Neural cell (in vitro differentiated cells): ENCODE data around the gene FGF21. TPM values are rescaled to one million over a fixed set of nuclear protein-coding genes. Genes with fewer than 3 reads are reported as not detected.

Experiments used
- H2AFZ ChIP-seq: fragments of 200-600, 300-800 bp; sonication (generic), shearing (Covaris generic); 2 replicates; pipeline ENCODE4 v1.6.0; 2014; ENCODE audit warnings: low read depth, mild to moderate bottlenecking, antibody characterized with exemption, low read length, moderate library complexity
- H3F3A ChIP-seq: fragments of 200-600 bp; shearing (Covaris generic); 2 replicates; pipeline ENCODE4 v1.6.1; 2016; ENCODE audit warnings: mild to moderate bottlenecking, moderate library complexity, mixed read lengths, antibody characterized with exemption, low read length; ENCODE audit not compliant: insufficient read depth, poor library complexity, severe bottlenecking
- H3K27ac ChIP-seq: fragments of 200-600, 300-800 bp; sonication (generic), shearing (Covaris generic); 2 replicates; pipeline ENCODE4 v1.5.1; 2014; ENCODE audit warnings: mild to moderate bottlenecking, low read length, moderate library complexity
- H3K27me3 ChIP-seq: fragments of 300-800, 200-600 bp; sonication (generic), shearing (Covaris generic); 2 replicates; pipeline ENCODE4 v1.6.0; 2014; ENCODE audit warnings: mild to moderate bottlenecking, low read depth, low read length, moderate library complexity; ENCODE audit not compliant: insufficient read depth
- H3K36me3 ChIP-seq: fragments of 300-800, 200-600 bp; sonication (generic), shearing (Covaris generic); 2 replicates; pipeline ENCODE4 v1.5.1; 2014; ENCODE audit warnings: mild to moderate bottlenecking, antibody characterized with exemption, low read length, moderate library complexity; ENCODE audit not compliant: insufficient read depth
- H3K4me2 ChIP-seq: fragments of 300-800, 200-600 bp; sonication (generic), shearing (Covaris generic); 2 replicates; pipeline ENCODE4 v1.6.0; 2014; ENCODE audit warnings: mild to moderate bottlenecking, low read length
- H3K4me3 ChIP-seq: fragments of 300-800, 200-600 bp; sonication (generic), shearing (Covaris generic); 2 replicates; pipeline ENCODE4 v1.5.1; 2014; ENCODE audit warnings: mild to moderate bottlenecking, low read length, moderate library complexity
- H3K79me2 ChIP-seq: fragments of 200-600 bp; shearing (Covaris generic); replicated peaks from 2 replicates; pipeline ENCODE4 v1.6.0; 2014; ENCODE audit warnings: mild to moderate bottlenecking, low read length, moderate library complexity; ENCODE audit not compliant: insufficient read depth
- H3K9ac ChIP-seq: fragments of 300-800, 200-600 bp; sonication (generic), shearing (Covaris generic); 2 replicates; pipeline ENCODE4 v1.6.1; 2016; ENCODE audit warnings: mild to moderate bottlenecking, low read length, mixed read lengths
- H3K9me2 ChIP-seq: fragments of 200-600 bp; shearing (Covaris generic); 2 replicates; pipeline ENCODE4 v1.6.1; 2016; ENCODE audit warnings: mild to moderate bottlenecking, low read length, mixed read lengths; ENCODE audit not compliant: insufficient read depth
- H3K9me3 ChIP-seq: fragments of 200-600, 300-800 bp; sonication (generic), shearing (Covaris generic); 2 replicates; pipeline ENCODE4 v1.6.1; 2016; ENCODE audit warnings: mild to moderate bottlenecking, mixed run types, low read length, moderate library complexity, mixed read lengths
- H4K20me1 ChIP-seq: fragments of 200-600 bp; shearing (Covaris generic); 2 replicates; pipeline ENCODE4 v1.6.1; 2016; ENCODE audit warnings: mild to moderate bottlenecking, mixed run types; ENCODE audit not compliant: insufficient read depth
- CTCF ChIP-seq: fragments of 450-650 bp; IDR thresholded peaks from 2 replicates; pipeline ENCODE4 v1.5.1; 2014; ENCODE audit warnings: antibody characterized with exemption, mild to moderate bottlenecking, moderate library complexity; ENCODE audit not compliant: poor library complexity, severe bottlenecking
- EP300 ChIP-seq: fragments of 450-650 bp; conservative IDR thresholded peaks from 2 replicates; pipeline ENCODE4 v1.6.1; 2014; ENCODE audit warnings: antibody characterized with exemption, mild to moderate bottlenecking, moderate library complexity; ENCODE audit not compliant: poor library complexity, severe bottlenecking
- EZH2 ChIP-seq: fragments of 200-600, 300-800 bp; shearing (Covaris generic), sonication (generic); IDR thresholded peaks from 2 replicates; pipeline ENCODE4 v1.6.1; 2014; ENCODE audit warnings: antibody characterized with exemption, low read length, borderline replicate concordance, mild to moderate bottlenecking; ENCODE audit not compliant: insufficient read depth, poor library complexity, severe bottlenecking
- MXI1 ChIP-seq: fragments of 450-650 bp; conservative IDR thresholded peaks from 2 replicates; pipeline ENCODE4 v1.6.1; 2014; ENCODE audit warnings: antibody characterized with exemption, mild to moderate bottlenecking; ENCODE audit not compliant: poor library complexity, severe bottlenecking
- POLR2AphosphoS5 ChIP-seq: IDR thresholded peaks from 2 replicates; pipeline ENCODE4 v1.6.1; 2012
- RAD21 ChIP-seq: fragments of 450-650 bp; conservative IDR thresholded peaks from 2 replicates; pipeline ENCODE4 v1.6.1; 2014; ENCODE audit warnings: antibody characterized with exemption, mild to moderate bottlenecking, moderate library complexity
- REST ChIP-seq: IDR thresholded peaks from 2 replicates; pipeline ENCODE4 v1.6.1; 2012; ENCODE audit warnings: borderline replicate concordance
- SMC3 ChIP-seq: fragments of 450-650 bp; conservative IDR thresholded peaks from 2 replicates; pipeline ENCODE4 v1.6.1; 2014; ENCODE audit warnings: antibody characterized with exemption, mild to moderate bottlenecking, moderate library complexity; ENCODE audit not compliant: poor library complexity
- TAF1 ChIP-seq: IDR thresholded peaks from 2 replicates; pipeline ENCODE4 v1.6.1; 2012; ENCODE audit warnings: low read depth
- polyA plus RNA-seq: library from polyadenylated mRNA; depleted of rRNA; stranded (reverse); fragments of >200 nt; gene quantifications from 2 replicates; pipeline ENCODE4 v1.2.3, GENCODE V29; 2014

The FGF21 gene
- polyA plus RNA-seq, 1 donor from 2014 or later, result not detected

- no peaks in the 10 kb centered on the region for H3K9me2 ChIP-seq
- H3K9me3 ChIP-seq, result no peaks in the 10 kb centered on the region
- TF ChIP-seq EP300, result no peak
- no peak for TF ChIP-seq RAD21
- no peak for TF ChIP-seq REST
- no peak for TF ChIP-seq CTCF
- TF ChIP-seq EZH2, result no peak
- TF ChIP-seq POLR2AphosphoS5, result no peak
- TF ChIP-seq SMC3, result no peak
- TF ChIP-seq MXI1, result no peak
- no peak for TF ChIP-seq TAF1
- no peaks in the 10 kb centered on the region for H4K20me1 ChIP-seq
- no peaks in the 10 kb centered on the region for H3K27me3 ChIP-seq
- H3K27ac ChIP-seq, result no peak overlapping the region
- H3K9ac ChIP-seq, result no peak overlapping the region
- H3K4me3 ChIP-seq, result no peak overlapping the region
- no peaks in the 10 kb centered on the region for H3K36me3 ChIP-seq
- no peaks in the 10 kb centered on the region for H3F3A ChIP-seq
- H3K79me2 ChIP-seq, result no peaks in the 10 kb centered on the region
- no peak overlapping the region for H3K4me2 ChIP-seq
- no peak overlapping the region for H2AFZ ChIP-seq
Observed at GRCh38 chr19:48726556-48726955, 28.8 kb upstream of the FGF21 start.

GRCh38 chr19:48728911-48729664 is 26.2 kb upstream of the FGF21 start:
- Histone ChIP-seq H3K9ac (no peak overlapping the region), H3K4me2 (no peak overlapping the region)

More at GRCh38 chr19:48728911-48729664, 26.2 kb upstream of the FGF21 start:
- Histone ChIP-seq H3K9me3 (no peaks in the 10 kb centered on the region), H3K27me3 (no peaks in the 10 kb centered on the region), H3F3A (no peaks in the 10 kb centered on the region), H3K4me3 (no peak overlapping the region), H4K20me1 (no peaks in the 10 kb centered on the region), H3K36me3 (no peaks in the 10 kb centered on the region), H3K9me2 (no peaks in the 10 kb centered on the region), H3K27ac (no peak overlapping the region), H2AFZ (no peak overlapping the region), H3K79me2 (no peaks in the 10 kb centered on the region)
- TF ChIP-seq MXI1 (no peak), EZH2 (no peak), SMC3 (no peak), RAD21 (no peak), POLR2AphosphoS5 (no peak), TAF1 (no peak), CTCF (no peak), REST (no peak), EP300 (no peak)
